HG03521 (cell line): ENCODE measurements around the gene OR7C2.
"Not testable (repeated sequence)": the region's sequence is repeated elsewhere in the genome, so short reads cannot be mapped to it uniquely, and the experiment has no call there.

Experiments used
- ATAC-seq: cut with Tn5 transposase; IDR thresholded peaks from one replicate; pipeline ENCODE4 v1.9.1; 2021; ENCODE audit warnings: mild to moderate bottlenecking, moderate library complexity; ENCODE audit not compliant: unreplicated experiment

Gene OR7C2

GRCh38 chr19:14941189-14941588 lies at the start of gene OR7C2:
TSS of gene OR7C2 (plus strand) at chr19:14941489. CDS start at chr19:14941489, 0 bp downstream.
- ATAC-seq = no peak

DNA sequence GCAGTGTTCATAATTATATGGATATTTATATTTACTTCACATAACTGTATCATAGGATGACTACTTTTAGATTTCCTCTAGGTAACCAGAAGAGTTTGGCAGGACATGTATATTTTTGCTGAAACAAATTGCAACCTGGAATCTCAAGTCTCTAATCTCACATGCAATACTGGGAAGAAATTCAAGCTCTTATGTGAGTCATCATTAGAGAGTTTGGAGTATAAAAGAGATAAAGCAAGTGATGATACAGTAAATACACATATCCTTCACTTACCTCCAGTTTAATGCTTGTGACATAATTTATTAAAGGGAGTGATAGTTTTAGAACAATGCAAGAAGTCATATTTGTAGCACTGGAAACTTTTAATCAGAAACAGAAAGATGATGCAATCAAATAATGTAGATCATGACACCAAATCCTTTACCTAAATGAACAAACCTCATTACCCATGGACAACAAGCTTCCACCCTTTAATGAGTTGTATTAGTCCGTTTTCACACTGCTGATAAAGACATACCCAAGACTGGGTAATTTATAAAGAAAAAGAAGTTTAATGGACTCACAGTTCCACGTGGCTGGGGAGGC lies 39.5 kb upstream of the OR7C2 start:
- no peak for ATAC-seq

- ATAC-seq = no peak
These were observed 34.6 kb upstream of the OR7C2 start for GRCh38 chr19:14906711-14907110.

DNA sequence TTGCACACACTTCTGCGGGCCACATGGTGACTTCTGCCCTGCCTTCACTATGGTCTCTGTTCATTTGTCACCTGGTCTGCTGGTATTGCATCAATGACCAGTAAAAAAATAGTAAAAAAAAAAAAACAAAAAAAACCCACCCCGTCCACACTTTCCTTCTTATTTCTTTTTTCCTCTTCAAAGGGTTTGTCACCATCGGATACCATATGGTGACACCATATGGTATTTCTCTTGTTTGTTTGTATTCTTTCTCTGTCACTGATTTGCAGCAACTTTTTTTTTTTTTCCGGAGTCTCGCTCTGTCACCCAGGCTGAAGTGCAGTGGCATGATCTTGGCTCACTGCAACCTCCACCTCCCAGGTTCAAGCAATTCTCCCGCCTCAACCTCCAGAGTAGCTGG lies 26.2 kb upstream of the OR7C2 start:
- no peak for ATAC-seq

DNA sequence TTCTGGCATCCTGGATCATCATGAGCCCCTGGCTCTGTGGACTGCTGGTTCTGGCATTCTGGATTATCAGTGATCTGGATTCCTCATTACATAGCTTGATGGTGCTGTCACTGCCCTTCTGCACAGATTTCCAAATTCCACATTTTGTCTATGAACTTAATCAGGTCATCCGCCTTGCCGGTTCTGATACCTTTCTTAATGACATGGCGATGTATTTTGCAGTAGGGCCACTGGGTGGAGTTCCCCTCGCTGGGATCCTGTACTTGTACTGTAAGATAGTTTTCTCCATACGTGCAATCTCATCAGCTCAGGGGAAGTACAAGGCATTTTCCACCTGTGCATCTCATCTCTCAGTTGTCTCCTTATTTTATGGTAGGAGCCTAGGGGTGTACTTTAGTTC lies 24.4 kb upstream of the OR7C2 start:
- no peak for ATAC-seq

DNA sequence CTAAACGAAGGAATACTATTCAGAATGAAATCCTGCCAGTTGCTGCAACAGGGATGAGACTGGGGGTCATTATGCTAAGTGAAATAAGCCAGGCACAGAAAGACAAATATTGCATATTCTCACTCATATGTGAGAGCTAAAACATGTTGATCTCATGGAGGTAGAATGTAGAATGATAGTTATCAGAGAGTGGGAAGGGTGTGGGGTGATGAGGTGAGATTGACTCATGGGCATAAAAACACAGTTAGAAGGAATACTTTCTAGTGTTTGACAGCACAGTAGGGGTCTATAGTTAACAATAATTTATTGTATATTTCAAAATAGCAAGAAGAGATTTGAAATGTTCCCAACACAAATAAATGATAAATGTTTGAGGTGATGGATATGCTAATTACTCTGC lies 7.8 kb upstream of the OR7C2 start:
- no peak for ATAC-seq

GRCh38 chr19:14940266-14940665 lies 1.0 kb upstream of the OR7C2 start:
- no peak for ATAC-seq

DNA sequence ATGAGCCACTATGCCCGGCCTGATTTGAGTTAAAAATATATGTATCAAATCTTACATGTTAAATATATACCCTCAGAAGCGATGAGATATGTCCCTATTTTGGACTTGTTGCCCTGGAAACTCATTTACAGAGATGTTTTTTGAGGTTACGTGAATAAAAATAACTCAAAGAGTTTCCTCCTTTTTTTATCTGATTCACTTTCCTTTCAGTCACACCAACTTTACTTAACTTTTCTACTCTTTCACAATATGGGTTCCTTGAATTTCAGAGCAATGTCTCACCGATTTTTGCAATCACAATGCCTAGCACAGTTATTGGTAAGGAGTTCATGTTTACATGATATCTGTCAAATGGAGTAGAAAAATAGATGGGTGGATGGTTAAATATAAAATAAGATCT lies 2.3 kb downstream of the OR7C2 start:
- ATAC-seq = no peak

DNA sequence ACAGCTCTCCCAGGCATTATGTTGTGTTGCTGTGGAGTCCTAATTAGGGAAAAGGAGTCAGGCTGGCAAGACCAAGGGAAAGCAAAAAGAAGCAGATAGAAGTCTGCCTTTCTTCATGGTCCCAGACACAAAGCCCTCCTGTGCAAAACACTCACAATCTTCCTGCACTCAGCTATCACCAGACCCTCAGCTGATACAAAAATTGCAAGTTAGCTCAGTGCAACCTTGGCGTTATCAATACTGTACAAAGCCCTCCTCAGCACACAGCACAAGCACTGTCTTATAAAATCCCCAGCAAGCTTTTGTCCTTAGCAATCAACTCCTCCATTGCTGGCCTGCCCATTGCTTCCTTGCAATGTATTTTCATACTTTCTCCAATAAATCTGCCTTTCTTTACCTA lies 3.2 kb downstream of the OR7C2 start:
- ATAC-seq = no peak

- not testable (repeated sequence) for ATAC-seq
These were observed 8.1 kb downstream of the OR7C2 start for GRCh38 chr19:14949413-14949812.

- ATAC-seq = no peak
These were observed 8.6 kb downstream of the OR7C2 start for GRCh38 chr19:14949876-14950275.

- ATAC-seq = no peak
These were observed 9.1 kb downstream of the OR7C2 start for GRCh38 chr19:14950421-14950820.

DNA sequence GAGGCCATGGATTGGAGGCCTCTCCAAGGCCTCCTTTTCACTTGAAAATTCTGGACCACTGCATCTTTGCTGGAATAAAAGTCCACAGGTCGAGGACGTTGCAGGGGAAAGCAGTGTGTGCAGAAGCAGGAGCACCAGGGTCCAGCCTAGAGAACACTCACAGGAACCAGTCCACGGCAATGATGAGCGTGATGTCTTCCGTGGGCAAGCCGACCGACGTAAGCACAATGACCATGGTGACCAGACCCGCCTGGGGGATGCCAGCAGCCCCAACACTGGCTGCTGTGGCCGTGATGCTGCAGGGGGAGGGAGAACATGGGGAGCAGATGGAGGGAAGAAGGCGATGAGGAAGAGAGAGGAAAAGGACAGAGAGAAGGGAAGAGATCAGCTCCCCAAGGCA lies 11.5 kb downstream of the OR7C2 start:
- no peak for ATAC-seq

GRCh38 chr19:14954071-14954655 lies 12.9 kb downstream of the OR7C2 start:
- no peak for ATAC-seq

- no peak for ATAC-seq
These were observed 16.2 kb downstream of the OR7C2 start for GRCh38 chr19:14957464-14957863.

DNA sequence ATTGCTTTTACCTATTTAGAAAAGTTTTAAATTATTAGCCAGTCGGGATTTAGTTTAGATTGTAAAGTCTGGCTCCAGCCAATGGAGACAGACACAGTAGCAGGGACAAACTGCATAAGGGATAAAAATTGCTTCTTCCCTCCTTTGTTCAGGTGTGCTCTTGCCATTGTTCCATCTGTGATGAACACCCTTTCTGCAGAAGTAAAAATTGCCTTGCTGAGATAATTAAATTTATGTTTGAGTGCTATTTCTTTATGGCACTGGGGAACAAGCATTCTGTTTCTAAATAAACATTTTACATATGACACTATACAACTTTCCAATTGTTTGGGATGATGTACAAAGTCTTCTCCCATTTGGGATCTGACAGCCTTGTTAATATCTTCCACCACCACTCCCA lies 18.0 kb downstream of the OR7C2 start:
- no peak for ATAC-seq

GRCh38 chr19:14961956-14962685 lies 20.8 kb downstream of the OR7C2 start:
- no peak for ATAC-seq

DNA sequence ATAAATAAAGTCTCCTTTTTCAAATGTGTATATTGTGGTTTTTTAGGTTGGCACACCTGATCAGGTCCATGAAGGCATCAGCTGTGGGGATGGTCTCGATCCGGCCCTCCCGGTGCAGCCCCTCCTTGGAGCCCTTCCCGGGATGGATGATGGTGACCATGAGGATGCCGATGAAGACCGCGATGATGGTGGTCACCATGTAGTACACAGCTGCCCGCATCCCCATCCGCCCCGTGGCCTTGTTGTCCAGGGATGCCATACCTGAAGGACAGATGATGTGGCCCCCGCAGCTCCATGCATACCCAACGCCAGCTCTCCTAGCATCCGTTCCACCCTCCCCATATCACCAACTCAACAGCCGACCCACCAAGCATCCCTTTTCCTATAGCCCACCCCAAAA lies 27.0 kb downstream of the OR7C2 start:
- ATAC-seq = no peak

GRCh38 chr19:14971474-14971873 lies 30.2 kb downstream of the OR7C2 start:
- ATAC-seq = no peak

GRCh38 chr19:14972676-14973075 lies 31.4 kb downstream of the OR7C2 start:
- no peak for ATAC-seq

DNA sequence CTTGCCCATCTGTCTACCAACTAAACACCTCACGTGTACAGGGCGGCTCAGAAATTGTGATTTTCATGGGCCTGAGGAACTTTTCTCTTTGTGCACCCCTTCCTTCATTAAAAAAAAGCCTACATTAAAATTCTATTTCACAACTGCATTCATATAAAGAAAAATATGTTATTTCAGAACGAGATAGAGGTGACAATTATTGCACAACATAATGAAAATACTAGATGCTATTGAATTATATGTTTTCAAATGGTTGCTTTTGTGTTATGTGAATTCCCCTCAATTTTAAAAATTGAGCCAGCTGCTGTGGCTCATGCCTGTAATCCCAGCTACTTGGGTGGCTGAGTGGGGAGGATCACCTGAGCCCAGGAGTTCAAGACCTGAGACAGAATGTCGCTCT lies 33.2 kb downstream of the OR7C2 start:
- no peak for ATAC-seq

DNA sequence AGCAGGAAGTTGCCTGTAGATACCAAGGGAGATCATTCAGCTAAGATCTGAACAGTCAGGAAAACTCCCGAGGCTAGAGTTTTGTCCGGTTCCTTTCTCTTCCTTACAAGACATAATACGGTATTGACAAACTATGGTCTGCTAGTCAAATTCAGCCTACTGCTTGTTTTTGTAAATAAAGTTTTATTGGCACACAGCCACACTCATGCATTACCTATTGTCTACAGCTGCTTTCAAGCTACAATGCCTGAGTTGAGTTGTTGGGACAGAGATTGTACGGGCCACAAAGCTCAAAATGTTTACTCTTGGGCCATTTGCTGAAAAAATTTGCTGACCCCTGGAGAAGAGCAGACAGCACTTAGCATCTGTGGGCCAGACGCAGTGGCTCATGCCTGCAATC lies 35.8 kb downstream of the OR7C2 start:
- no peak for ATAC-seq
